NT2/D1 (cell line): ENCODE data around the gene ZNF555.
"Not testable (repeated sequence)": the region's sequence is repeated elsewhere in the genome, so short reads cannot be mapped to it uniquely, and the experiment has no call there.

ENCODE experiments used
- DNase-seq: peaks from one replicate; pipeline ENCODE4 v3.0.0-alpha.2; 2011; ENCODE audit warnings: low read depth, low spot score
- H3K27me3 ChIP-seq: 2 replicates; pipeline ENCODE4 v1.6.0; 2011; ENCODE audit warnings: mild to moderate bottlenecking; ENCODE audit not compliant: insufficient read length, insufficient read depth
- H3K36me3 ChIP-seq: 2 replicates; pipeline ENCODE4 v1.6.1; 2011; ENCODE audit warnings: mild to moderate bottlenecking, low read length, mixed read lengths; ENCODE audit not compliant: insufficient read depth, insufficient read length
- H3K4me1 ChIP-seq: 2 replicates; pipeline ENCODE4 v1.5.1; 2011; ENCODE audit not compliant: insufficient read depth, insufficient read length
- H3K4me3 ChIP-seq: 2 replicates; pipeline ENCODE4 v1.5.1; 2011; ENCODE audit warnings: low read depth; ENCODE audit not compliant: insufficient read length
- H3K9ac ChIP-seq: 2 replicates; pipeline ENCODE4 v1.6.0; 2011; ENCODE audit warnings: low read depth; ENCODE audit not compliant: insufficient read length
- H3K9me3 ChIP-seq: 2 replicates; pipeline ENCODE4 v1.5.1; 2011; ENCODE audit warnings: mild to moderate bottlenecking, low read length; ENCODE audit not compliant: insufficient read depth
- SUZ12 ChIP-seq: IDR thresholded peaks from 2 replicates; pipeline ENCODE4 v1.6.1; 2011; ENCODE audit not compliant: insufficient read length, insufficient read depth; ENCODE audit errors: extremely low read depth
- YY1 ChIP-seq: IDR thresholded peaks from 2 replicates; pipeline ENCODE4 v1.6.1; 2011; ENCODE audit not compliant: insufficient read length, insufficient read depth
- ZNF274 ChIP-seq: IDR thresholded peaks from 2 replicates; pipeline ENCODE4 v1.6.1; 2011; ENCODE audit warnings: mild to moderate bottlenecking, low read depth, low read length

Gene ZNF555

DNA sequence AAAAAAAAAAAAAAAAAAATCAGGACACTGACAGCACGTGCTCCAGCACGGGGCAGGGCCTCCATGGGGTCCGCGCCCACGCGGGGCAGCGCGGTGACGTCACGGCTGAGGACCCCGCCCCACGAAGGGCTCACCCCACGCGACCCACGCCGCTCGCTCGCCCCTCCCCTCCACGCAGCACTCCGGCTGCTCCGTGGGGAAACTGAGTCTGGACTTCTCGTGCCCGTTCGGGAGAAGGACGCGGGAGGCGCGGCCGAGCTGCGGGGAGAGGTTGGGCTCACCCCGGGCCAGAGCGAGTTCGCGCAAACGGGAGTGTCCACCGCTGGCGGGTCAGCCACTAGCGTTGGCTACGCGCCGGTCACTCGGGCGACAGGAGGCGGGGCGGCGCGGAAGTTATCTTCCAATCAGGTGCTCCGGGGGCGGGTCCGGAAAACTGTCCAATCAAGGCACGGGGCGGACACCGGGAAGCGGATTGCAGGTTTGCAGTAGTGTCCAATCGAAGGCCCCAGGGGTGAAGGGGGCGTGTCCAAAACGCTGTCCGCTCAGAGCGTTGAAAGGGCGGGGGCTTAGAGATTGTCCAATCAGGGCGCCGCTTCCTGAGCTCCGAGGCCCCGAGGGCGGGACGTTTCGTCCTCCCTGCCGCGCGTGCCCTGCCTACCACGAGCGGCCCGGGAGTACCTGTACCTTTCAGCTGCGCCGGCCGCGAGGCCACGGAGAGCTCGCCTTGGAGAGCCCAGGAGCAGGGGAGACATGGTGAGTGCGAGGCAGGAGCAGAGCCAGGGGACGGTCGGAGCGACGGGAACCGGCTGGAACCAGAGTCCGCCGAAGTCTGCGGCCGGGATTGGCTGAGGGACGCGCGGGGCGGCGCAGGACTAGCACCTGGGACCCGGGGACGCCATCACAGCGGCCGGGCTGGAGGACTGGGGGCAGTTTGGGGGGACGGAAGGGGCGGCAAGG is 59.3 kb downstream of the ZNF555 start, which contains the start of gene ZNF57:
ZNF57 (plus strand) TSS at position 633 of the 957 bp plus-strand sequence; CDS start at position 751, 118 bp downstream.
- Histone ChIP-seq H3K4me1 (no peaks in the 10 kb centered on the region), H3K4me3 (peak within 1 kb of the TSS; percentile 89), H3K9me3 (peaks cover 15% of the 10 kb centered on the region; the same call in 1 of the 2 replicates), H3K36me3 (peaks cover 2% of the 10 kb centered on the region), H3K9ac (peak within 1 kb of the TSS; percentile 82), H3K27me3 (no peaks in the 10 kb centered on the region)
- DNase-seq: peak; percentile 99
- TF ChIP-seq ZNF274 (no peak), YY1 (no peak), SUZ12 (no peak)

DNA sequence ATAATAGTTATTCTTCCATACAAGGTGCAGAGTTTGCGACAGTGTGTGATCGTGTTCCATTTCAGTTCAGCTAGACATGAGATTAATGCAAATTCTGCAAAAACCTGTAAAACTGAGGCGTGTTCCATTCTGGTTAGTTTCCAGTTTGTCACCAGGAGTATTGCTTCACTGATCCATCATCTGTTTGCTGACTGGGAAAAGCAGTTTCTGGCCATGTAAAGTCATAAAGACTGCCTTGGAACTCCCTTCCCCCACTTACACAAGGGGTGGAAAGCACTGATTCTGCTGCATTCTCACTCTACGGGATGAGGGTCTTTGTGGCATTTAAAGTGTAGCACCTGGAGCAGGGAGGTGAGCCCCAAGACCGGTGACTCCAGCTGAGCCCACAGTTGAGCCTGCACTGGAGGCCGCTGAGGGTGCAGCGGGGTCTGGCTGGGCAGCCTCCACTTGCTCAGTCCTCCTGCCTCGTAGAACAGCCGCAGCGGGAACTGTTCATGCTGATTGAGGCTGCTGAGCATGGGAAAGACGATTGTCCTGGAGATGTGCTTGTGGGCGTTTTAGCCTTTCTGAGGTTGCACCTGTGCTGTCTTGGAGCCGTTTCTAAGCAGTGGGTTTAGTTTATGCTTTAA is 61.4 kb downstream of the ZNF555 start:
- H3K4me3 ChIP-seq: no peak overlapping the region
- H3K4me1 ChIP-seq: peaks cover 5% of the 10 kb centered on the region
- H3K27me3 ChIP-seq: no peaks in the 10 kb centered on the region
- H3K36me3 ChIP-seq: peaks cover 2% of the 10 kb centered on the region
- H3K9me3 ChIP-seq: no peaks in the 10 kb centered on the region
- TF ChIP-seq SUZ12: no peak
- TF ChIP-seq YY1: no peak
- no peak for TF ChIP-seq ZNF274
- no peak for DNase-seq
- H3K9ac ChIP-seq: no peak overlapping the region

DNA sequence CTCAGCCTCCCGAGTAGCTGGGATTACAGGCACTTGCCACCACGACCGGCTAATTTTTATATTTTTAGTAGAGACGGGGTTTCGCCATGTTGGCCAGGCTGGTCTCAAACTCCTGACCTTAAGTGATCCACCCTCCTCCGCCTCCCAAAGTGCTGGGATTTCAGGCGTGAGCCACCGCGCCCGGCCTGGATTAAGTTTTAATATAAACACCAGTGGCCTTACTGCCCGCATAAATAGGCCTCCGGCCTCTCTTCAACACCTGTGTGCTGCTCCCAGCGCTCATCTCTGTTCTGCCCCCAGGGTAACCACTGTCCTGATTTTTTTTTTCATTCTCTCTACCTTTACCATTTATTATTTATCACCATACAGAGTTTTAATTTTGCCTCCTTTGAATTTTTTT is 62.1 kb downstream of the ZNF555 start:
- H3K36me3 ChIP-seq, H3K4me1 ChIP-seq, H3K4me3 ChIP-seq, H3K9me3 ChIP-seq, H3K27me3 ChIP-seq, H3K9ac ChIP-seq, DNase-seq: not testable (repeated sequence)

DNA sequence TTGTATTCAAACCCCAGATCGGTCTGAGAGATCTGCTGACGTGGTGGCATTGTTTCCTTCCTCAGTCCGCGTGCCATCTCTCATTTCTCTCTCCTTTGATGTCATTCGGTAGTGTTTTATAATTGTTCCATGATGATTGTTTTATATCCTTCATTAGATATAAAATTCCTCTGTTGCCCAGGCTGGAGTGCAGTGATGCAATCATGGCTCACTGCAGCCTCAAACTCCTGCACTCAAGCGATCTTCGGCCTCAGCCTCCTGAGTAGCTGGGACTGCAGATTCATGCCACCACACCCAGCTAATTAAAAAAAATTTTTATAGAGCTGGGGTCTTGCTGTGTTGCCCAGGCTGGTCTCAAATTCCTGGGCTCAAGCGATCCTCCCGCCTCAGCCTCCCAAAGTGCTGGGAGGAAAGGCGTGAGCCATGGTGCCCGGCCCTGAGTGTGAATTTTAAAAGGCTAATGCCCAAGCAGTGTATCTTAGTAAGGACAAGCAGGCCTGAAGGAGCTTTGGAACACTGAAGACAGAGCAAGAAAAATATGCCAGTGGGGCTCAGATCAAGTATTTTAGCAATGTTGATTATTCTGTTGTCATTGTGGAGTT is 64.7 kb downstream of the ZNF555 start:
- H3K4me3 ChIP-seq: no peak overlapping the region
- TF ChIP-seq SUZ12 (no peak), YY1 (no peak), ZNF274 (no peak)
- peaks cover 2% of the 10 kb centered on the region for H3K36me3 ChIP-seq
- H3K9ac ChIP-seq: no peak overlapping the region
- DNase-seq: no peak
- H3K27me3 ChIP-seq: no peaks in the 10 kb centered on the region
- no peaks in the 10 kb centered on the region for H3K9me3 ChIP-seq
- peaks cover 5% of the 10 kb centered on the region for H3K4me1 ChIP-seq

DNA sequence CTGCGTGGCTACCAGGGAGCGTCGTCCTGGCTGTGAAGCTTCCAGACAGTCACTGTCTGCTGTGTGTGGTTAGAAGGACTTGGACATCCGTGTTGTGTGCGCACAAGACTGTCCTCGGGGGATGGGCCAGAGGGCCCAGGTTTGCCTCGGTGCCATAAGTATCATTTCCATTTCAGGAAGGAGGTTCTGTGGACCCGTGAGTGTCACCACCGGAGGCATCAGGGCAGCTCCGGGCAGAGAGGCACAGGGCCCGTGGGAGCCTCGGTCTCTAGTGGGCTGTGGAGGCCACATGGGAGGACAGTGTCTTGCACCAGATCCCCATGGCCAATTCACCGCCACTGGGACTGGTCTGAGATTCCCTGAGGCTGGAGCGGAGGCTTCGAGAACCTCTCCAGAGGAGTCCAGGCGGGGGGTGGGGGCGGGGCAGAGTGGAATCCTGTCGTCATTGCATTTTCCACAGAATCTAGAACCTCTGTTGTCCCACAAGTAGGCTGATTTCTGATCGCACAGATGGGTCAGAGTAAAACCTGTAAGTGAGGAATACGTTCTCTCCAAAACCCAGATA is 65.4 kb downstream of the ZNF555 start:
- H3K9me3 ChIP-seq: no peaks in the 10 kb centered on the region
- H3K9ac ChIP-seq: peak overlapping the region; percentile 33
- no peak for TF ChIP-seq SUZ12
- no peak for TF ChIP-seq ZNF274
- no peak for TF ChIP-seq YY1
- peaks cover 5% of the 10 kb centered on the region for H3K4me1 ChIP-seq
- H3K27me3 ChIP-seq: no peaks in the 10 kb centered on the region
- DNase-seq: no peak
- H3K36me3 ChIP-seq: peaks cover 2% of the 10 kb centered on the region
- no peak overlapping the region for H3K4me3 ChIP-seq
